ENCODE results near the gene ECT2.

ECT2 gene

GRCh38 chr3:172848910-172849309 lies 98.4 kb downstream of the ECT2 start:
- ATAC-seq = no peak
- TF ChIP-seq ISL1 (CRISPR knock-in tag; IDR thresholded peaks at IDR 0.05) (peak; percentile 77), ZNF70 (CRISPR knock-in tag; IDR thresholded peaks at IDR 0.05) (no peak)

GRCh38 chr3:172853005-172853404 lies 102.5 kb downstream of the ECT2 start:
- TF ChIP-seq ZNF70 (CRISPR knock-in tag; IDR thresholded peaks at IDR 0.05) = no peak
- no peak for TF ChIP-seq ESRRG (CRISPR knock-in tag; IDR thresholded peaks at IDR 0.05)
- no peak for TF ChIP-seq RARB (CRISPR knock-in tag; IDR thresholded peaks at IDR 0.05)
- TF ChIP-seq CSRNP3 (CRISPR knock-in tag; IDR thresholded peaks at IDR 0.05) = no peak
- no peak for TF ChIP-seq TOX (CRISPR knock-in tag; IDR thresholded peaks at IDR 0.05; ENCODE audit: borderline replicate concordance)
- TF ChIP-seq, protein P1, sequence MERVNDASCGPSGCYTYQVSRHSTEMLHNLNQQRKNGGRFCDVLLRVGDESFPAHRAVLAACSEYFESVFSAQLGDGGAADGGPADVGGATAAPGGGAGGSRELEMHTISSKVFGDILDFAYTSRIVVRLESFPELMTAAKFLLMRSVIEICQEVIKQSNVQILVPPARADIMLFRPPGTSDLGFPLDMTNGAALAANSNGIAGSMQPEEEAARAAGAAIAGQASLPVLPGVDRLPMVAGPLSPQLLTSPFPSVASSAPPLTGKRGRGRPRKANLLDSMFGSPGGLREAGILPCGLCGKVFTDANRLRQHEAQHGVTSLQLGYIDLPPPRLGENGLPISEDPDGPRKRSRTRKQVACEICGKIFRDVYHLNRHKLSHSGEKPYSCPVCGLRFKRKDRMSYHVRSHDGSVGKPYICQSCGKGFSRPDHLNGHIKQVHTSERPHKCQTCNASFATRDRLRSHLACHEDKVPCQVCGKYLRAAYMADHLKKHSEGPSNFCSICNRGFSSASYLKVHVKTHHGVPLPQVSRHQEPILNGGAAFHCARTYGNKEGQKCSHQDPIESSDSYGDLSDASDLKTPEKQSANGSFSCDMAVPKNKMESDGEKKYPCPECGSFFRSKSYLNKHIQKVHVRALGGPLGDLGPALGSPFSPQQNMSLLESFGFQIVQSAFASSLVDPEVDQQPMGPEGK (CRISPR knock-in tag; IDR thresholded peaks at IDR 0.05; ENCODE audit: borderline replicate concordance) = no peak
- ATAC-seq = no peak

DNA sequence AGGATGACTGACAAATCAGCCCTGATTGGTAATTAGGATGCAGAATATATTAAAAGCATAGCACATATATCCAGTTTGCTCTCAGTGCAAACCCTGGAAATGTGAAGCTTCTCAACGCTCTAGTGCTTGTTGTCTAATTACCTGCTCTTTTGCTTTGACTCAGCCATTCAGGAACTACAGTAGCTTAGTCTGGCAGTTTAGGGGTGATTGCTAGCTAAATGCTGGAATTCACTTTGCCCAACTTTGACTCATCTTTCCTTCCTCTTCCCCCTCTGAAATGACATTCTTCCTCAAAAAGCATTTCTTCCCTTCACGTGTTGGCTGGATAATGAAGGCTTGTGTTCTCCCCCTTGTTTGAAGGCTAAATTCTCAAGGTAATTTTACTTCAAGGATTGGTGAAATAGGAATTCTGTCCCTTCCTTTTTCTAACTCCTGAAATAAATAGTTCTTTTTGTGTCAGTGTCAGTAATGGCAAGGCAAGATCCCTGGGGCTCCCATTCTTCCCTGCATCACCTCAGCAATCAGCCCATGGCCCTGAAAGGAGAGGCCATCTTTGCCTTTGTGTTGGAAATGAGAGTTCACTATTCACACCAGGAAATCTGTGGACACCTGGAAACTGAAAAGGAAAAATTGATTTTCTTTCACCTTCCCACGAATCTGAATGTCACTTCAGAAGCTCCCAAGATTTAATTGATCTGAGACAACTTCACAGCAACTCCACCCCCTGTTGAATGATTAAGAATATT lies 103.6 kb downstream of the ECT2 start:
- ATAC-seq = no peak
- TF ChIP-seq ZNF565 (CRISPR knock-in tag; conservative IDR thresholded peaks at IDR 0.05; ENCODE audit: low read depth) (no peak), ZNF8 (CRISPR knock-in tag; IDR thresholded peaks at IDR 0.05) (no peak), CSDC2 (CRISPR knock-in tag; IDR thresholded peaks at IDR 0.05) (no peak), TOX (CRISPR knock-in tag; IDR thresholded peaks at IDR 0.05; ENCODE audit: borderline replicate concordance) (no peak), ZFP3 (CRISPR knock-in tag; IDR thresholded peaks at IDR 0.05) (no peak), BACH2 (CRISPR knock-in tag; IDR thresholded peaks at IDR 0.05; ENCODE audit: borderline replicate concordance) (no peak), TSHZ2 (CRISPR knock-in tag; IDR thresholded peaks at IDR 0.05) (no peak), ZFP30 (CRISPR knock-in tag; IDR thresholded peaks at IDR 0.05) (no peak)
- TF ChIP-seq, protein P1 (CRISPR knock-in tag; IDR thresholded peaks at IDR 0.05; ENCODE audit: borderline replicate concordance) = no peak

- no peak for ATAC-seq
- no peak for TF ChIP-seq GLIS3 (CRISPR knock-in tag; IDR thresholded peaks at IDR 0.05)
- no peak for TF ChIP-seq TCF4 (CRISPR knock-in tag; IDR thresholded peaks at IDR 0.05; ENCODE audit: borderline replicate concordance)
- TF ChIP-seq PPARA (CRISPR knock-in tag; IDR thresholded peaks at IDR 0.05; ENCODE audit: borderline replicate concordance) = no peak
- no peak for TF ChIP-seq SNAI2 (CRISPR knock-in tag; IDR thresholded peaks at IDR 0.05)
- TF ChIP-seq ZNF565 (CRISPR knock-in tag; conservative IDR thresholded peaks at IDR 0.05; ENCODE audit: low read depth) = no peak
- no peak for TF ChIP-seq POU6F1 (CRISPR knock-in tag; IDR thresholded peaks at IDR 0.05; ENCODE audit: borderline replicate concordance, low read depth)
- TF ChIP-seq ZC3H10 (CRISPR knock-in tag; IDR thresholded peaks at IDR 0.05) = no peak
- TF ChIP-seq, protein P2, sequence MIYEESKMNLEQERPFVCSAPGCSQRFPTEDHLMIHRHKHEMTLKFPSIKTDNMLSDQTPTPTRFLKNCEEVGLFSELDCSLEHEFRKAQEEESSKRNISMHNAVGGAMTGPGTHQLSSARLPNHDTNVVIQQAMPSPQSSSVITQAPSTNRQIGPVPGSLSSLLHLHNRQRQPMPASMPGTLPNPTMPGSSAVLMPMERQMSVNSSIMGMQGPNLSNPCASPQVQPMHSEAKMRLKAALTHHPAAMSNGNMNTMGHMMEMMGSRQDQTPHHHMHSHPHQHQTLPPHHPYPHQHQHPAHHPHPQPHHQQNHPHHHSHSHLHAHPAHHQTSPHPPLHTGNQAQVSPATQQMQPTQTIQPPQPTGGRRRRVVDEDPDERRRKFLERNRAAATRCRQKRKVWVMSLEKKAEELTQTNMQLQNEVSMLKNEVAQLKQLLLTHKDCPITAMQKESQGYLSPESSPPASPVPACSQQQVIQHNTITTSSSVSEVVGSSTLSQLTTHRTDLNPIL (CRISPR knock-in tag; IDR thresholded peaks at IDR 0.05; ENCODE audit: low read depth) = no peak
- TF ChIP-seq ARNTL (CRISPR knock-in tag; IDR thresholded peaks at IDR 0.05; ENCODE audit: borderline replicate concordance, low read depth) = no peak
- TF ChIP-seq ESRRG (CRISPR knock-in tag; IDR thresholded peaks at IDR 0.05) = no peak
These were observed 104.5 kb downstream of the ECT2 start for GRCh38 chr3:172855037-172855436.
